Measurements from ENCODE around the gene CENPP.

Gene CENPP

GRCh38 chr9:92513349-92513748, 187.6 kb downstream of the CENPP start:
- no peak for FAIRE-seq

- FAIRE-seq, result no peak
These were observed 188.9 kb downstream of the CENPP start for GRCh38 chr9:92514635-92515034.

GRCh38 chr9:92516521-92516920, 190.8 kb downstream of the CENPP start:
- FAIRE-seq, result no peak

GRCh38 chr9:92517046-92517445, 191.3 kb downstream of the CENPP start:
- FAIRE-seq, result no peak

- no peak for FAIRE-seq
These were observed 192.4 kb downstream of the CENPP start for GRCh38 chr9:92518199-92518598.

GRCh38 chr9:92520837-92521236, 195.1 kb downstream of the CENPP start:
- no peak for FAIRE-seq

GRCh38 chr9:92522983-92523970, 197.5 kb downstream of the CENPP start:
- no peak for FAIRE-seq

- FAIRE-seq, result no peak
These were observed 199.1 kb downstream of the CENPP start for GRCh38 chr9:92524881-92525280.

GRCh38 chr9:92525306-92525705, 199.6 kb downstream of the CENPP start:
- FAIRE-seq, result no peak

GRCh38 chr9:92527291-92527828, 201.6 kb downstream of the CENPP start:
- no peak for FAIRE-seq

GRCh38 chr9:92527832-92528521, 202.2 kb downstream of the CENPP start:
- no peak for FAIRE-seq

GRCh38 chr9:92528522-92528849, 202.7 kb downstream of the CENPP start:
- peak; percentile 45 for FAIRE-seq

- no peak for FAIRE-seq
These were observed 203.4 kb downstream of the CENPP start for GRCh38 chr9:92529124-92529523.

- FAIRE-seq, result no peak
These were observed 205.1 kb downstream of the CENPP start for GRCh38 chr9:92530893-92531292.

GRCh38 chr9:92534204-92534603, 208.5 kb downstream of the CENPP start:
- FAIRE-seq, result no peak

GRCh38 chr9:92534674-92535073, 208.9 kb downstream of the CENPP start:
- FAIRE-seq, result no peak

GRCh38 chr9:92535940-92536850, 210.4 kb downstream of the CENPP start, which contains the start of gene ECM2:
TSS of gene ECM2 (minus strand) at chr9:92535990. CDS start at chr9:92522866, 13,124 bp downstream.
- peak; percentile 17 for FAIRE-seq

- FAIRE-seq, result no peak
These were observed 212.8 kb downstream of the CENPP start for GRCh38 chr9:92538541-92538940.

GRCh38 chr9:92543972-92544371, 218.2 kb downstream of the CENPP start:
- no peak for FAIRE-seq

GRCh38 chr9:92545002-92545510, 219.3 kb downstream of the CENPP start:
- no peak for FAIRE-seq

GRCh38 chr9:92547356-92547755, 221.6 kb downstream of the CENPP start:
- FAIRE-seq, result no peak

GRCh38 chr9:92550765-92551164, 225.0 kb downstream of the CENPP start:
- no peak for FAIRE-seq
